Effector memory CD4-positive, alpha-beta T cell (primary cell): ENCODE results near the gene TLK1.

Experiments
- DNase-seq, 3 donors: peaks; one replicate each; pipeline ENCODE4 v3.0.0-alpha.2; 2020
- H3K27ac ChIP-seq: 2 replicates; pipeline ENCODE4 v1.7.0; 2013; ENCODE audit warnings: mild to moderate bottlenecking, low read length, moderate library complexity; ENCODE audit not compliant: insufficient read depth, poor library complexity, severe bottlenecking
- H3K27me3 ChIP-seq: replicated peaks from 2 replicates; pipeline ENCODE4 v1.7.0; 2013; ENCODE audit warnings: mild to moderate bottlenecking, low read length; ENCODE audit not compliant: insufficient read depth, control insufficient read depth, poor library complexity, severe bottlenecking
- H3K36me3 ChIP-seq: 2 replicates; pipeline ENCODE4 v1.7.0; 2013; ENCODE audit warnings: mild to moderate bottlenecking, low read length, moderate library complexity; ENCODE audit not compliant: control insufficient read depth, insufficient read depth
- H3K4me1 ChIP-seq: 2 replicates; pipeline ENCODE4 v1.7.0; 2013; ENCODE audit warnings: low read length, mild to moderate bottlenecking; ENCODE audit not compliant: control insufficient read depth, insufficient read depth, poor library complexity, severe bottlenecking
- H3K4me3 ChIP-seq: 2 replicates; pipeline ENCODE4 v1.7.0; 2013; ENCODE audit warnings: low read length, low read depth, mild to moderate bottlenecking; ENCODE audit not compliant: insufficient read depth, poor library complexity, severe bottlenecking
- H3K9me3 ChIP-seq: 2 replicates; pipeline ENCODE4 v1.7.0; 2013; ENCODE audit warnings: mild to moderate bottlenecking, low read length, moderate library complexity; ENCODE audit not compliant: control insufficient read depth
- total RNA-seq, 3 donors: gene quantifications; one replicate each; lab custom pipeline; 2026; lab: John Stamatoyannopoulos, UW

TLK1 gene
- 76.4 to 94.7 (median 88.2) reads per million in 3 donors for total RNA-seq

GRCh38 chr2:171160119-171160955 is at the start of gene TLK1:
Gene TLK1 (minus strand): TSS chr2:171160893. CDS start chr2:171160428, 465 bp downstream.
- peak; percentile 69 to 73 (median 70) for DNase-seq
- Histone ChIP-seq H3K4me1 (peaks cover 35% of the 10 kb centered on the region), H3K36me3 (no peaks in the 10 kb centered on the region), H3K27me3 (no peaks in the 10 kb centered on the region), H3K4me3 (peak within 1 kb of the TSS; percentile 98), H3K27ac (peak within 1 kb of the TSS; percentile 93), H3K9me3 (no peaks in the 10 kb centered on the region)

- no peaks in the 10 kb centered on the region for H3K9me3 ChIP-seq
- H3K4me1 ChIP-seq = peaks cover 9% of the 10 kb centered on the region
- peak overlapping the region; percentile 27 for H3K27ac ChIP-seq
- no peaks in the 10 kb centered on the region for H3K27me3 ChIP-seq
- H3K36me3 ChIP-seq = no peaks in the 10 kb centered on the region
- H3K4me3 ChIP-seq = peak overlapping the region; percentile 35
- no peak for DNase-seq
These were observed 49.6 kb upstream of the TLK1 start for GRCh38 chr2:171210216-171210863.

- H3K4me3 ChIP-seq = no peak overlapping the region
- H3K27ac ChIP-seq = no peak overlapping the region
- no peaks in the 10 kb centered on the region for H3K27me3 ChIP-seq
- H3K9me3 ChIP-seq = no peaks in the 10 kb centered on the region
- DNase-seq = no peak
- H3K36me3 ChIP-seq = no peaks in the 10 kb centered on the region
- H3K4me1 ChIP-seq = peaks cover 9% of the 10 kb centered on the region
These were observed 48.0 kb upstream of the TLK1 start for GRCh38 chr2:171208657-171209056.

- Histone ChIP-seq H3K27ac (no peak overlapping the region), H3K4me1 (peaks cover 9% of the 10 kb centered on the region), H3K36me3 (no peaks in the 10 kb centered on the region), H3K4me3 (no peak overlapping the region), H3K9me3 (no peaks in the 10 kb centered on the region), H3K27me3 (no peaks in the 10 kb centered on the region)
- DNase-seq = no peak
These were observed 45.9 kb upstream of the TLK1 start for GRCh38 chr2:171206422-171207115.

DNA sequence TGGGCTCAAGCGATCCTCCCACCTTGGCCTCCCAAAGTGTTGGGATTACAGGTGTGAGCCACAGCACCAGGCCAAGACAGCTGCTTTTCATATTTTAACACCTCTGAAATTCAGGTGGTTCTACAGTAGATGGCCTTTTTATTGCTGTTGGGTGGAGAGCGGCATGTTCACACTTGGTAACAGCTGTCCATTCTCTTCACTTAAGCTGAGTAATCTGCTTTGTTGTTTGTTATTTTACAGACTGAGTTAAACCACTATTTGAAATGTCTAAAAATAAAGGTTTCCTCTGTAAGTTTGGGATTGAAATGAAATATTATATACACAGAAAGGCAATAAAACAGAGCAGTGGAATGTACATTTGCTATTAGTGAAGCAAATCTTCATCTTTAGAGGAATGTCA is 44.9 kb upstream of the TLK1 start:
- Histone ChIP-seq H3K27me3 (no peaks in the 10 kb centered on the region), H3K4me3 (no peak overlapping the region), H3K36me3 (no peaks in the 10 kb centered on the region), H3K27ac (no peak overlapping the region), H3K9me3 (no peaks in the 10 kb centered on the region), H3K4me1 (peaks cover 4% of the 10 kb centered on the region)
- DNase-seq = no peak

DNA sequence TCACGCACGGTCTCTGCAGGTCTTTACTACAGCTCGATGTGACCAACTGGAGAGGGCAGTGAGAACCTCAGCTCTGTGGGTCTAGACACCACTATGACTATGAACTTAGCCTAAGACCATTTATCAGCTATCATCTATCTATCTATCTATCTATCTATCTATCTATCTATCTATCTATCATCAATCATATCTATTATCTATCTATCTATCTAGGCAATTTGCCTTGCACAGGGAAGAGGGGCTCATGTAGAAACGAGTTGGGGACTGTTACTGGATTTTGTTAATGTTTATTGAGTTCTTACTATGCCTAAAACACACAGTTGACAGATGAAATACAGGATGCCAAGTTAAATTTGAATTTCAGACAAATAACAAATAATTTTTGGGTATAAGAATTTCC is 41.1 kb upstream of the TLK1 start:
- Histone ChIP-seq H3K27me3 (no peaks in the 10 kb centered on the region), H3K9me3 (no peaks in the 10 kb centered on the region), H3K36me3 (no peaks in the 10 kb centered on the region), H3K4me3 (no peak overlapping the region), H3K4me1 (no peaks in the 10 kb centered on the region), H3K27ac (no peak overlapping the region)
- DNase-seq = no peak

- Histone ChIP-seq H3K4me1 (no peaks in the 10 kb centered on the region), H3K9me3 (no peaks in the 10 kb centered on the region)
- DNase-seq = no peak
These were observed 40.6 kb upstream of the TLK1 start for GRCh38 chr2:171201271-171201670.

GRCh38 chr2:171200469-171200868 is 39.8 kb upstream of the TLK1 start:
- H3K4me3 ChIP-seq = no peak overlapping the region
- no peaks in the 10 kb centered on the region for H3K36me3 ChIP-seq
- no peaks in the 10 kb centered on the region for H3K4me1 ChIP-seq
- DNase-seq = no peak
- H3K27ac ChIP-seq = no peak overlapping the region
- H3K27me3 ChIP-seq = no peaks in the 10 kb centered on the region
- no peaks in the 10 kb centered on the region for H3K9me3 ChIP-seq

More at GRCh38 chr2:171201271-171201670, 40.6 kb upstream of the TLK1 start:
- no peaks in the 10 kb centered on the region for H3K27me3 ChIP-seq
- H3K27ac ChIP-seq = no peak overlapping the region
- H3K4me3 ChIP-seq = no peak overlapping the region
- no peaks in the 10 kb centered on the region for H3K36me3 ChIP-seq

DNA sequence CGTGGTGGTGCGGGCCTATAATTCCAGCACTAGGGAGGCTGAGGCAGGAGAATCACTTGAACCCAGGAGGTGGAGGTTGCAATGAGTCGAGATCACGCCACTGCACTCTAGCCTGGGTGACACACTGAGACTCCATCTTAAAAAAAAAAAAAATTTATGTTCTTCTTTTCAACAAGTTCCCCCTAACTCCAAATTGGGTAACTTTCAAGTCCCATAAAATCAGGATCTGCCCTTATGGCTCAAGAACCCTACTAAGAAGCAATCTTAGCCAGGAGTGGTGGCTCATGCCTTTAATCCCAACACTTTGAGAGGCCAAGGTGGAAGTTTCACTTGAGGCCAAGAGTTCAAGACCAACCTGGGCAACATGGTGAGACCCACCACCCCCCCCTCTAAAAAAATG is 30.3 kb upstream of the TLK1 start:
- H3K36me3 ChIP-seq = no peaks in the 10 kb centered on the region
- H3K27me3 ChIP-seq = no peaks in the 10 kb centered on the region
- no peaks in the 10 kb centered on the region for H3K4me1 ChIP-seq
- H3K4me3 ChIP-seq = no peak overlapping the region
- H3K9me3 ChIP-seq = no peaks in the 10 kb centered on the region
- no peak for DNase-seq
- H3K27ac ChIP-seq = no peak overlapping the region

- Histone ChIP-seq H3K27me3 (no peaks in the 10 kb centered on the region), H3K36me3 (no peaks in the 10 kb centered on the region), H3K4me1 (no peaks in the 10 kb centered on the region), H3K9me3 (no peaks in the 10 kb centered on the region), H3K27ac (no peak overlapping the region), H3K4me3 (no peak overlapping the region)
- no peak for DNase-seq
These were observed 27.1 kb upstream of the TLK1 start for GRCh38 chr2:171187819-171188218.
